Fibroblast of mammary gland (primary cell): ENCODE results near the gene H6PD.
A peak's percentile ranks its signal among the peaks of the same experiment; 100 is the strongest.

ENCODE experiments used
- DNase-seq: peaks from one replicate; pipeline ENCODE4 v3.0.0-alpha.2; 2010; ENCODE audit warnings: low read depth
- H3K4me3 ChIP-seq: 2 replicates; pipeline ENCODE4 v1.5.1; 2011; ENCODE audit warnings: low read depth, mild to moderate bottlenecking, low read length, moderate library complexity; ENCODE audit not compliant: control insufficient read depth
- CTCF ChIP-seq: conservative IDR thresholded peaks from 2 replicates; pipeline ENCODE4 v1.5.1; 2011; ENCODE audit warnings: low read depth, low read length, inconsistent platforms; ENCODE audit not compliant: control insufficient read depth, insufficient read depth

H6PD gene

GRCh38 chr1:9314111-9314510 is 79.5 kb downstream of the H6PD start:
- no peak for DNase-seq
- TF ChIP-seq CTCF, result no peak
- H3K4me3 ChIP-seq, result no peak overlapping the region

GRCh38 chr1:9314711-9315379 is 80.3 kb downstream of the H6PD start:
- no peak for TF ChIP-seq CTCF
- no peak for DNase-seq
- no peak overlapping the region for H3K4me3 ChIP-seq

- H3K4me3 ChIP-seq, result no peak overlapping the region
- peak; percentile 91 for DNase-seq
- no peak for TF ChIP-seq CTCF
Observed at GRCh38 chr1:9315411-9316079, 81.0 kb downstream of the H6PD start.

- TF ChIP-seq CTCF, result no peak
- peak; percentile 49 for DNase-seq
- H3K4me3 ChIP-seq, result no peak overlapping the region
Observed at GRCh38 chr1:9316080-9316444, 81.5 kb downstream of the H6PD start.

- no peak for TF ChIP-seq CTCF
- H3K4me3 ChIP-seq, result no peak overlapping the region
- no peak for DNase-seq
Observed at GRCh38 chr1:9316512-9316911, 81.9 kb downstream of the H6PD start.

- H3K4me3 ChIP-seq, result no peak overlapping the region
Observed at GRCh38 chr1:9317072-9317471, 82.5 kb downstream of the H6PD start.

More at GRCh38 chr1:9317072-9317471, 82.5 kb downstream of the H6PD start:
- TF ChIP-seq CTCF, result no peak
- DNase-seq, result no peak
